ENCODE results near the gene CD300A.

The CD300A gene

GRCh38 chr17:74460241-74460640 lies 6.2 kb upstream of the CD300A start (continued):
- TF ChIP-seq PRDM6 (tag by site-specific recombination; IDR thresholded peaks at IDR 0.05), result no peak
- TF ChIP-seq ZNF121 (tag by site-specific recombination; IDR thresholded peaks at IDR 0.05), result no peak
- no peak for TF ChIP-seq ZNF280C (tag by site-specific recombination; IDR thresholded peaks at IDR 0.05)
- no peak for TF ChIP-seq ZBTB26 (tag by site-specific recombination; optimal IDR thresholded peaks at IDR 0.05)
- TF ChIP-seq ZNF639 (tag by site-specific recombination; IDR thresholded peaks at IDR 0.05), result no peak

GRCh38 chr17:74460996-74461395 lies 5.4 kb upstream of the CD300A start:
- H3K4me1 ChIP-seq (ENCODE audit: control insufficient read depth, insufficient read depth, low read length), result no peaks in the 10 kb centered on the region
- POLR2A ChIA-PET, result no interaction called here
- no peak overlapping the region for H3K27ac ChIP-seq (ENCODE audit: extremely low read depth, low read depth, low read length)
- H3K36me3 ChIP-seq (ENCODE audit: control insufficient read depth in 2 of 2, insufficient read depth in 1 of 2, low read length in 2 of 2), result no peaks in the 10 kb centered on the region; a peak in 1 of 3 replicates
- H3K9me3 ChIP-seq (ENCODE audit: control insufficient read depth, insufficient read depth, low read depth, low read length), result no peaks in the 10 kb centered on the region
- TF ChIP-seq ZFP37 (tag by site-specific recombination; IDR thresholded peaks at IDR 0.05) (no peak), ZNF518A (tag by site-specific recombination; conservative IDR thresholded peaks at IDR 0.05; ENCODE audit: low read depth) (no peak), ZNF19 (tag by site-specific recombination; IDR thresholded peaks at IDR 0.05; ENCODE audit: low read depth) (no peak), ZSCAN23 (tag by site-specific recombination; IDR thresholded peaks at IDR 0.05) (no peak), ZNF114 (tag by site-specific recombination; IDR thresholded peaks at IDR 0.05) (no peak), ZNF596 (tag by site-specific recombination; IDR thresholded peaks at IDR 0.05) (no peak), ZNF48 (tag by site-specific recombination; IDR thresholded peaks at IDR 0.05) (no peak)
- H3K4me3 ChIP-seq (ENCODE audit: low read depth, low read length), result no peak overlapping the region
- CTCF ChIA-PET, result interaction anchor here (0.6 to 11.7 kb wide), 5 partner anchors 13 to 244 kb away, joined by 3 to 453 read pairs (median 3); no protein-coding TSS in a partner anchor
